ENCODE data around the gene AGAP1.

Gene AGAP1

GRCh38 chr2:235508371-235509160 lies 14.7 kb downstream of the AGAP1 start:
- DNase-seq (ENCODE audit: low spot score): no peak

DNA sequence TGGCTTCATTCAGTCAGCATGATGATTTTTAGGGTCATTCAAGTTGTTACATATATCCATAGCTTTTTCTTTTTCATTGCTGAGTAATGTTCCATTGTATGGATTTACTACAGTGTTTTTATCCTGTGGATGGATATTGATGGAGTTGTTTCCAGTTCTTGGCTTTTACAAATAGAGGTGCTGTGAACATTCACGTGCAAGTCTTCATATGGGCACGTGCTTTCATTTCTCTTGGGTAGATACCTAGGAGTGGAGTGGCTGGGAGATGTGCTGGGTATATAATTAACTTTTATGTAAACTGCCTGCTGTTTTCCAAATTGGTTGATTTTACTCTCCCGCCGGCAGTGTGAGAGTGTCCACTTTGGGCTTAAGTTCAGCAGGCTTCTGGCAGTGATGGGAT lies 16.5 kb downstream of the AGAP1 start:
- DNase-seq (ENCODE audit: low spot score): no peak

DNA sequence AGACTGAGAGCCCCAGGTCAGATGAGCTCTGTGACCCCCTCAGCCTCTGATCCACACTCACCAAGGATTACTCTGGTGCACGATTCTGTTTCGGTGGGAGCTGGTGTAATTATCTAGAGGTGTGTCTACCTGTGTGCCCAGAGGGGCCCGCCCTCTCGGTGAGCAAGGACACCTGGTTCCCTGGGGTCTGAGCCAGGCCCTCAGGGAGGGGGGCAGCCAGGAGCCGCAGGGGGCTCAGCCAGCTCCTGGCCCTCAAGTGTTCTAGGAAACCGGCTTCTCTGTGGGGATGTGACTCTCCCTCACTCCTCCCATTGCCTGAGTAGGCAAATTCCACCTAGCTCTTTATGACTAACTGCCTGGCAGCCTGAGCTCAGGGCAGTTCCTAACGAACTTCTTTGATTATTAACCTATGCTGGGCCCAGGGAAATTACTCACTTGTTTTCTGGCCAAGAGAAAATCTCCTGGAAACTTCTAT lies 17.4 kb downstream of the AGAP1 start:
- no peak for DNase-seq (ENCODE audit: low spot score)

- no peak for DNase-seq (ENCODE audit: low spot score)
Measured at GRCh38 chr2:235511751-235512698, 18.2 kb downstream of the AGAP1 start.

DNA sequence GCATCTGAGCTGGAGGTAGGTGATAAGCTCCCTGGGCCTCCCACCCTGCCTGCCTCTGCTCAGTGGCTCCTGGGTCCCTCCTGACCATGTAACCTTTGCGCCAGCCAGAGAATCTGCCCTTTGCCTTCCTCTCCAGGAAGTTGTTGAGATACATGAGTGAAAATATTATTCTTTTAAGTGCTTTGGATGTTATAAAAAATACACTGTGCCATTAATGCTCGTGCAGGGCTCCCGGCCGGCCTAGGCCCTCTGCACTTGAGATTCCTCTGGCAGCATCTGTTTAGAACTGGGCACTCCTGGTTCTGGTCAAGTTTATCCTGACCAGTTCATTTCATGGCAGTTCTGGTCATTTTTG lies 18.8 kb downstream of the AGAP1 start:
- no peak for DNase-seq (ENCODE audit: low spot score)

GRCh38 chr2:235513984-235514626 lies 20.3 kb downstream of the AGAP1 start:
- no peak for DNase-seq (ENCODE audit: low spot score)

GRCh38 chr2:235514627-235515363 lies 21.0 kb downstream of the AGAP1 start:
- DNase-seq (ENCODE audit: low spot score): no peak

GRCh38 chr2:235515364-235515742 lies 21.5 kb downstream of the AGAP1 start:
- no peak for DNase-seq (ENCODE audit: low spot score)

GRCh38 chr2:235515821-235516220 lies 22.0 kb downstream of the AGAP1 start:
- DNase-seq (ENCODE audit: low spot score): no peak

DNA sequence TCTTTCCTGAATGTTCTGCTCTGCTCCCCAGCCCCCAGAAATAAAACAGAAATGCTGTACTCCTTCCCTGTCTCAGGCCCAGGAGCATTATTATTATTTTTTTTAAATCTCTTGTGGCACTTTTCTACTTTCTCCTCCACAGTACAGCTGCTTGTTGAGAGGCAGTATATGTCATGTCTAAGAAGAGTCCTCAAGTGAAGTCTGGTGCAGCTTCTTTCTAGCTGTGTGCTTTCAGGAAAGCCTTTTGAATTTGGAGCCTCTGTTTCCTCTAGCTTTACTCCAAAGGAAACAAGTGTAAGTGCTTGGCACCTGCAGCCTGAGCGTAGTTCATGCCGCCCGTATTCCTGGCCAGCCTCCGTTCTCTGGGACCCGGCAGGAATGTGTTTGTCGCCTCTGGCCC lies 22.4 kb downstream of the AGAP1 start:
- DNase-seq (ENCODE audit: low spot score): no peak

DNA sequence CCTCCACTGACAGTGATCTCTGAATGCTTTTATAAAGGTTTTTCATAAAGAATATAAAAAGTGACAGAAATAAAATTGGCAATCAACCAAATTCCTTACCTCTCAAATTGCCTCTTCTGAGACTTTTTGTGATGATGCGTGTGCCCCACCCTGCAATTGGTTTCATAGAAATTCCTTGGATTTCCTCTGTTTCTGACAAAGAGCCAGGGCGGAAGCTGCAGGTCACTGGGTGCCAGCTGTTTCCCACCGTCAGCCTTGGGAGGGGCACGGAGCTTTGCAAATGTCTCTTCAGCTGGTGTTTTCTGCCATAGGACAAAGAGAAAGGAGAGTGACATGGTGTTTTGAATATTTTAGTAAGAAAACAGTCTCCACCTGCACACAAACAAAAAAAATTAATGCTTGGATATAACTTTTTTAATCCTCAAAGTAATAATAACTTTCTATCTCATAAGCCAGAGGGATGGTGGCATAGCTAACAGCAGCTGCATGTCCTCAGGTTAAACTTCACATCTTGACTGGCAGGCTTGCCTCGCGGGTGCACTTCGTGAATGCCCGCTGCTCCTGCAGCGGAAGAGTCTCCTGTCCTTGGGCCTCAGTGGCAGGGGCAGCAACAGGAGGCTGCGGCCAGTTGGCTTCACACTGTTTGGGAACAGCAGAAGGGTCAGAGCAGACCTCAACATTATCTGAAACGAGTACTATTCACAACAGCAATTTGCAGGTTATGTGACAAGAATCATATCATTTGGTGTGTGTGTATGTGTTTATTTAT lies 24.7 kb downstream of the AGAP1 start:
- no peak for DNase-seq (ENCODE audit: low spot score)

GRCh38 chr2:235520787-235521186 lies 26.9 kb downstream of the AGAP1 start:
- DNase-seq (ENCODE audit: low spot score): no peak

DNA sequence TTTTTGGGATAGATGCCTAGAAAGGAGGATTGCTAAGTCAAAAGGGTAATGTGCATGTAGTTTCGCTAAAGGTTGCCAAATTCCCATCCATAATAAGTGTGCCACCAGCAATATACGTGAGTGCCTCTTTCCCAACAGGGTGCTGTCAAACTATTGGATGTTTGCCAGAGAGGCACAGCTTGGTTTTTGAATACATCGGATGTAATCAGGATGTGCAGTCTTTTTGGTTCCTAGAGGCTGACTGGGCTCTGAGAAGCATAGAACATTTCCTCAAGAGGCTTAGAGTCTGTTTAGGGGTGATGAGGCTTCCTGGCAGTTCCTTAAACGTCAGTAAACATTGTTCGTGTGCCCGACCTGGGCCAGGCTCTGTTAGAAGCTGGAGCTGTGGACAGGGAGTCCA lies 28.0 kb downstream of the AGAP1 start:
- no peak for DNase-seq (ENCODE audit: low spot score)

GRCh38 chr2:235523021-235523420 lies 29.2 kb downstream of the AGAP1 start:
- no peak for DNase-seq (ENCODE audit: low spot score)

DNA sequence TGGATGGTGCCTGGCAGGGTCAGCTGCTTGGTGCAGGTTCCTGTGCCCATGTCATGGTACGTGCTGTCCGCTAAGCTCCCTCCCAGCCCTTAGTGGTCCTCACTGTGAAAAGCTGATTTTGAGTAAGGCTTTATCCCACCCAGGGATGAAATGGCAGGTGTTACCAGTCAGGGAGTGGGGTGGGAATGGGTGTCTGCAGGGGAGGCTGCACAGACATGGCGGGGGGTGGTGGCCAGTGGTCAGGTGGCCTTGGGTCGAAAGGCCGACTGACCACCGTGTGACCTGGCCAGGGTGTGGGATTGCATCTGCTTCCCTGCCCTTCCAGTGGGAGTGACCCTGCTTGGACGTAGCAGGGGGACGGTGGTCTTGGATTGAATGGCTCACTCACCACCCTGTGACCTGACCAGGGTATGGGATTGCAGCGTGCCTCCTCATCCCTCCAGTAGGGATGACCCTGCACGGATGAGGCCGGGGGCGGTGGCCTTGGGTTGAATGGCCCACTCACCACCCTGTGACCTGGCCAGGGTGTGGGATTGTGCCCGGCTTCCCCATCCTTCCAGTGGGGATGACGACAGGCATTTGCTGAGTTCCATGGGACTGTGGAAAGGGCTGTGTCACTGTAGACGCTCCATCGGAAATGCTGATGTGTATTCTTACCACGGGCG lies 29.8 kb downstream of the AGAP1 start:
- DNase-seq (ENCODE audit: low spot score): no peak

DNA sequence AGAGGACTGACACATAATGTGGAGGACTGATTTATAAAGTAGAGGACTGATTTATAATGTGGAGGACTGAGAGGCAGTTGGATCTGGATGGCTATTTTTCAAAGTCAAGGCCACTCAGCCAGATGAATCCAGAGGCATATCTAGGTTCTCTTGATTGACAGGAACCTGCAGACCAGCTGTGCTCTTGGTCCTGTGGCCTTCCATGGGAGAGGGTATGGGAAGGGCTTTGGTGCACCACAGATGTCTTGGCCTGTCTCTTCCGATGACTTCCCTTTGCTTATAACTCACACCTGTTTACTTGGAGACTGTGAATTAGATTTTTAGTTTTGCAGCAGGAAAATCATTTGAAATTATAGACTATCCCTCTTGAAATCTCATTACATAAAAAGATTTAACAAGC lies 32.3 kb downstream of the AGAP1 start:
- no peak for DNase-seq (ENCODE audit: low spot score)

DNA sequence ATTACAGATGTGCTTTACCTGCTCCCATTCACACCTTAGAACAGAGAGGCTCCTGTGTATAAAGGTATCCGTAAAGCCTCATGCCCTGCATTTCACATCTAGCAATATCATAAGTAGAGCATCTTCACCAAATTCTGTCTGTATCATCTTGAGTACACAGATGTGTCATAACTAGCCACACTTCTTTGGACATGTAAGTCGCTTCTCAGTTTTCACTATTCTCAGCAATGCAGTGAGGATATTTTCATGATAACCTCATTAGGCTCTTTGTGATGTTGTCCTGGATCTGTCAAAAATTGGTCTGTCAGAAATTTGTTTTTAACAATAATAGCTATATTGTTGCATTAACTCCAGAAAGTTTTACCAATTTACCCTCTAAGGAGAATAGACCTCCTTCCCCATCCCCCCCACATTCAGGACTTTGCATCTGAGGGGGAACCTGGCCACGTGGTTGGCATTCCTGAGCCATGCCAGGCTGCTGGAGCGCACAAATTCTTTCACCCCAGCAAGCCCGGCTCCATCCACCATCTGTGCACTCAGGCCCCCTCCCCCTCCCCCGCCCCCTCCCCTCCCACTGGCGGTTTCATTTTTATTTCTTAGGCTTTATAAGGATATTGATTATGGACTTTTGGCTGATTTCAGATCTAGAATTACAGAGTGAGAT lies 34.1 kb downstream of the AGAP1 start:
- DNase-seq (ENCODE audit: low spot score): no peak

DNA sequence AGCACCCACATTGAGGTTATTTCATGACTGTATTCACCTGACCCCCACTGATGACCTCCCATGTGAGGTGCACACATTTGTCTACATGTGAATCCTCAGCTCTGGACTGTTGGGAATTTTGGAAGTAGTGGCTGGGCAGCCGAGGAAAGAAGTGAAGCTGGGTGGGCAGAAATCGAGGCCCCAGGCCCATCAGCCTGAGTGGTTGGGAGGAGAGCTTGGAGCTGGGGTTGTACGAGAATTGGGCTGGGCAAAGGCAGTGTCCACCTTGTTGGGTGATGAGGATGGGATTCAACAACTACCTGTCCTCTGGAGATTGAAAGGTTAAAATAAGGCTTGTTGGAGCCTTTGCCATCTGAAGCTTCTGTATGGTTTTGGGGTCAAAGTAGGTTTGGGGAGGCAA lies 35.8 kb downstream of the AGAP1 start:
- DNase-seq (ENCODE audit: low spot score): no peak

DNA sequence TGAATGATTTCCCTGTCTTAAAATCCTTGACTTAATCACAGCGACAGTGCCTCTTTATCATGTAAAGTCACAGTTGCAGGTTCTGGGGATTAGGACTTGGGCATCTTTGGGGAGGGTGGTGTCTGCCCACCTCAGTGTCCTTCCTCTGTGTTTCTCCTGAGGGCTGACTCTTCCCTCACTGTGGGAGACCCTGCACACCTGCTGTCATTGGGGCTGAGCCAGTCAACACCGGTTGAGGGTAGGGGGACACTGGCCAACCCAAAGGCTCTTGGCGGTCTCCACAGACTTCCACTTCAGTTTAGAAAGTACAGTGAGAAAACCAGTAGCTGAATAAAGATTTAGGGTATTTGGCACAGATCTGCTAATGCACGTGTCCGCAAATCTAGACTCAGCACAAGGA lies 36.9 kb downstream of the AGAP1 start:
- DNase-seq (ENCODE audit: low spot score): no peak

DNA sequence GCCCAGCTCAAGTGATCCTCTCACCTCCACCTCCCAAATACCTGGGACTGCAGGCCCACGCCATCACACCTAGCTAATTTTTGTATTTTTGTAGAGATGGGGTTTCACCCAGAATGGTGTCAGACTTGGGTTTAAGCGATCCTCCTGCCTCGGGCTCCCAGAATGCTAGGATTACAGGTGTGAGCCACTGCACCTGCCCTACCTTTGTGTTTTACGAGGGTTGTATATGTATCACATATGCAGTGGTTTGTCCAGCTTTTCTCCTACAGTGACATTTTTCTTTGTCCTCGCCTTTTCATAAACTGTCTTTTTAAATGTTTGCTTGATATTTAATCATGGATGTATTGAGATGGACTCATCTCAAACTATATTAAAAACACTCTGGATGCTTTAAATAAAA lies 38.5 kb downstream of the AGAP1 start:
- no peak for DNase-seq (ENCODE audit: low spot score)

Data from CD4-positive, alpha-beta T cell treated with Interleukin-6 at 100 ng/mL for 8 hours (primary cell).